ENCODE measurements around the gene NANS.

DNA sequence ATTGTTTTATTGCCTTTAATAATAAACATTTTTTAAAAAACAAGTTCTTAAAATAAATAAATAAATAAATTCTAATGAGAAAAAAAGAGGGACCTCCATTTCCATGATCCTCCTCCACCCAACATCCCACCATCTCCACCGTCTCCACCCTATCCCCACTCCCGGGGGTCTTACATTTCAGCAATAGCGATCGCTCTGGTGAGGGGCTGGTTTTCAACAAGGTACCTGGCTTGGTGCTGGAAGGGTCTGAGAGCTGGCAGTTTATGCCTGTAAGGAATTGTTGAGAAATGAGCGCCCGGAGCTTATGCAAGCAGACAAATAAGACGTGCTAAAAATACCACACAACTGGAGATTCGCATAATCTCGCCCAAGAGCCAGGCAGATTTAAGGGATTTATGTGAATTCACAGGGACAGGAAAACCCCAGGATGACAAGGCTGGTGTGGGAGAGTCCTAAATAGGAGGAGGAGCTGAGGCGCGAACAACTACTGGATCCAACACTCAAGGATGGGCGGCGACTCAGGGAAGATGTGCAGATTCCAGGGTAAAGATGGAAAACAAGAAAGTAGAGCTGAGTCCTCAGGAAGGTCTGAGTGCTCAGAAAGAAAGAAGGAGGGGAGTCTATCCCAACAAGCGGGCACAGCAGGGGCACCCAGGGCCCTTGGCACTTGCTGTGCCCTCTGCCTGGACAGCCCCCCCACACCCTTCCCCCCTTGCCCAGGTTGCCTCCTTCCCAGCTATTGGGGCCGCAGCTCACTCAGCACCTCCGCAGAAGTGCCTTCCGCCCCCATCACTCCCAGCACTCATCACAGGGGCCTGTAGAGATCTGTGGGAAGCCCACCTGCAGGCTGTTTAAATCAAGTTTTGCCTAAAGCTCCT, 35.4 kb downstream of the NANS start:
- no peak for TF ChIP-seq CTCF (IDR thresholded peaks at IDR 0.05)
- TF ChIP-seq POLR2AphosphoS5 (IDR thresholded peaks at IDR 0.05) = no peak
- no peak for TF ChIP-seq POLR2A (IDR thresholded peaks at IDR 0.05)
